Dedifferentiated amniotic fluid mesenchymal stem cell (primary cell): ENCODE measurements around the gene PRR22.
"Not testable (repeated sequence)": the region's sequence is repeated elsewhere in the genome, so short reads cannot be mapped to it uniquely, and the experiment has no call there.

Experiments
- DNase-seq: peaks from one replicate; pipeline ENCODE4 v3.0.0-alpha.2; 2016; ENCODE audit errors: extremely low spot score

The PRR22 gene

DNA sequence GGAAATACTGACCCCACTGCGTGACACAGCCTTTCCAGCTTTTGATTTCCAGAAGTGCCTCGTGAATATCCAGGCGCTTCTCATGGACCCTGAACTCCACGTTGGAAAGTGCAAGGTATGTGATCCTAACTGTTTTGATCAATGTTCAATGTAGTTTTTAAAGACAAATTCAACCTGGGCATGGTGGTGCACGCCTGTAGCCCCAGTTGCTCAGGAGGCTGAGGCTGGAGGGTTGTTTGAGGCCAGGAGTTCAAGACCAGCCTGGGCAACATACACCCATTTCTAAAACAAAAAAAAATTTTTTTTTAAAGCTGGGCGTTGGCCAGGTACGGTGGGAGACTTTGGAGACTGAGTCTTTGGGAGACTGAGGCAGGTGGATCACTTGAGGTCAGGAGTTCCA lies 32.8 kb downstream of the PRR22 start:
- no peak for DNase-seq

DNA sequence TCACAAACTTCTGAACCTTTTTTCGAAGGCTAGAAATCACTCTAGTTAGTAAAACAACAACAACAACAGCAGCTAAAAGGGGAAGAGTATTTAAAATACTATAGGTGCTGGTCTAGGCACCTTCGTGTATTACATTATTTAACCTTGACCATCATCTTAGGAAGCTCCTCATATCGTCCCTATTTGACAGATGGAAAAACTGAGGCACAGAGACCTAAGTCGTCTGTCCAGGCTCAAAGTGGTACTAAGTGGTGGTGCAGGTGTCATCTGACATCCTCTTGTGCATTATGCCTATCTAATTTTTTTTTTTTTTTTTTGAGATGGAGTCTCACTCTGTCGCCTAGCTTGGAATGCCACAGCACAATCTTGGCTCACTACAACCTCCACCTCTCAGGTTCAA lies 35.0 kb downstream of the PRR22 start:
- DNase-seq: no peak

DNA sequence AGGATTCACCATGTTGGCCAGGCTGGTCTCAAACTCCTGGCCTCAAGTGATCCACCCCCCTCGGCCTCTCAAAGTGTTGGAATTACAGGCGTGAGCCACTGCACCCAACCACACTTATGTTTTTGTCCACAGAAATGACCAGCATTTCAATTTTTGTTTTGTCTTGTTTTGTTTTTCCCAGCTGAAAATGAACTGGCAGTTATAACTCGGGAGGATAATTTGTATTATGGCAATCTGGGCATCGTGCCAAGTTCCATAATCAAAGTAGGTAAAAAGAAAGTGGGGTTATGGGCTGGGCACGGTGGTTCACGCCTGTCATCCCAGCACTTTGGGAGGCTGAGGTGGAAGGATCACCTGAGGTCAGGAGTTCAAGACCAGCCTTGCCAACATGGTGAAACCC lies 35.6 kb downstream of the PRR22 start:
- DNase-seq: not testable (repeated sequence)

DNA sequence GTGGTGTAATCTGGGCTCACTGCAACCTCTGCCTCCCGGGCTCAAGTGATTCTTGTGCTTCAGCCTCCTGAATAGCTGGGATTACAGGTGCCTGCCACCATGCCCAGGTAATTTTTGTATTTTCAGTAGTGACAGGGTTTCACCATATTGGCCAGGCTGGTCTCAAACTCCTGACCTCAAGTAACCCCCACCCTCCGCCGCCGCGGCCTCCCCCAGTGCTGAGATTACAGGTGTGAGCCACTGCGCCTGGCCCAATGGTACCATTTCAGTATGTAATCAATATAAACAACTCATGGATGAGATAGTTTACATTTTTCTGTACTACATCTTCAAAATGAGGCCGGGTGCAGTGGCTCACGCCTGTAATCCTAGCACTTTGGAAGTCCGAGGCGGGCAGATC lies 39.5 kb downstream of the PRR22 start:
- DNase-seq: not testable (repeated sequence)

DNA sequence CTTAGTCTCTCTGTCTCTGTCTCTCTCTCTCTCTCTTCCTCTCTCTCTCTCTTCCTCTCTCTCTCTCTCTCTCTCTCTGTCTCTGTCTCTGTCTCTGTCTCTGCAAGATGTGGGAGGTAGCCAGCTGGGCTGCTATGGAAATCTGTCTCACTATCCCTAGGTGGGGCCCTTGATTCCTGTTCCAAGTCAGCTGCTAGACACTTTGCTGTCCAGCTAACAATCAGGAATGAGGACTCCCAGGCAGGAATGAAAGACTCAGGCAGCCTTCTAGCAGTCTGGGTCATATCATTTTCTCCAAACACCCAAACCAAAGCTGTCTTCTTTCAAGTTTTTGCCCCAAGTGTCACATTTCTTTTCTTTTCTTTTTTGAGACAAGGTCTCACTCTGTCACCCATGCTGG lies 40.9 kb downstream of the PRR22 start:
- no peak for DNase-seq

DNA sequence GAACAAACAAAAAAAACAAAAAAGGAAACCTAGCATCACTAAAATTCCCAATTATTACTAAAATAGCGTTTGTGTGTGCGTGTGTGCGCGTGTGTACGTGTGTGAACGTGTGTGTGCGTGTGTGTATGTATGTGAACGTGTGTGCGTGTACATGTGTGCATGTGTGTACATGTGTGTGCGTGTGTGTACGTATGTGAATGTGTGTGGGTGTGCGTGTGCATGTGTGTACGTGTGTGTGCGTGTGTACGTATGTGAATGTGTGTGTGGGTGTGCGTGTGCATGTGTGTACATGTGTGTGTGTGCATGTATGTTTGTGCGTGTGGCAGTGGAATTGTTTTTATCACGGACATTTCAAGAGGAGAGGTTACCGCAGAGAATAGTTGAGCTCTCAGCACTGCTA lies 42.5 kb downstream of the PRR22 start:
- DNase-seq: no peak

DNA sequence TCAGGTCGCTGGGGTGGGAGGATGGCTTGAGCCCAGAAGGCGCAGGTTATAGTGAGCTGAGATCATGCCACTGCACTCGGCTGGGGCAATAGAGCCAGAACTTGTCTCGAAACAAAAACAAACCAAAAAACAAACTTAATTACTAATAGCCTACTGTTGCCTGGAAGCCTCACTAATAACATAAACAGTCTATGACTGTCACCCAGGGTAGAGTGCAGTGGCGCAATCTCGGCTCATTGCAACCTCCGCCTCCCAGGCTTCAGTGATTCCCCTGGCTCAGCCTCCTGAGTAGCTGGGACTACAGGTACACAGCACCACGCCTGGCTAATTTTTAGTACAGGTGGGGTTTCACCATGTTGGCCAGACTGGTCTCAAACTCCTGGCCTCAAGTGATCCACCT lies 46.1 kb downstream of the PRR22 start:
- no peak for DNase-seq

DNA sequence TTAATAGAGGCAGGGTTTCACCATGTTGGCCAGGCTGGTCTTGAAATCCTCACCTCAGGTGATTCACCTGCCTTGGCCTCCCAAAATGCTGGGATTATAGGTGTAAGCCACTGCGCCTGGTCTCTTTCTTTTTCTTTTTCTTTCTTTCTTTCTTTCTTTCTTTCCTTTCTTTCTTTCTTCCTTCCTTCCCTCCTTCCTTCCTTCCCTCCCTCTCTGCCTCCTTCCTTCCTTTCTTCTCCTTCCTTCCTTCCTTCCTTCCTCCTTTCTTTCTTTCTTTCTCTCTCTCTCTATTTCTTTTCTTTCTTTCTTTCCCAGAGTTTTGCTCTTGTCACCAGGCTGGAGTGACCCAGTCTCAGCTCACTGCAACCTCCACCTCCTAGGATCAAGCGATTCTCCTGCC lies 51.4 kb downstream of the PRR22 start:
- not testable (repeated sequence) for DNase-seq
